Endometrial microvascular endothelial cells (primary cell): ENCODE results near the gene IRF2BP2. TPM values are rescaled to one million over a fixed set of nuclear protein-coding genes. Genes with fewer than 3 reads are reported as not detected.

Experiments
- total RNA-seq: library from RNA; depleted of rRNA; stranded (reverse); fragments of >200 nt; gene quantifications from one replicate; pipeline ENCODE4 v1.2.3, GENCODE V29; 2015; ENCODE audit errors: inconsistent ontology term

Gene IRF2BP2
- total RNA-seq, 1 donor from 2014 or later: 57.4 TPM

Other genes with a start within 250 kb of the IRF2BP2 start
- gene COA6, start 236.7 kb downstream of the IRF2BP2 start, total RNA-seq: 26.3 TPM
- 13.8 TPM for gene TARBP1, start 131.0 kb downstream of the IRF2BP2 start, total RNA-seq